Stimulated activated CD4-positive, alpha-beta T cell treated with anti-CD3 and anti-CD28 coated beads, Interleukin-2, amount 100 ng/mL, for 24 hours (primary cell): ENCODE results near the gene ITPR1.

Experiments used
- DNase-seq, 2 donors: peaks; one replicate each; pipeline ENCODE4 v3.0.0-alpha.2; 2020

ITPR1 gene

GRCh38 chr3:4511491-4512262 is 18.5 kb downstream of the ITPR1 start:
- no peak for DNase-seq

- no peak for DNase-seq
Observed at GRCh38 chr3:4512895-4513616, 19.9 kb downstream of the ITPR1 start.

GRCh38 chr3:4514321-4514720 is 21.2 kb downstream of the ITPR1 start:
- no peak for DNase-seq

GRCh38 chr3:4514916-4515315 is 21.8 kb downstream of the ITPR1 start:
- DNase-seq = no peak

- no peak for DNase-seq
Observed at GRCh38 chr3:4515916-4516579, 22.9 kb downstream of the ITPR1 start.

- no peak for DNase-seq
Observed at GRCh38 chr3:4517093-4517492, 23.9 kb downstream of the ITPR1 start.

- DNase-seq = no peak
Observed at GRCh38 chr3:4517643-4518311, 24.6 kb downstream of the ITPR1 start.

- DNase-seq = no peak
Observed at GRCh38 chr3:4520033-4520816, 27.1 kb downstream of the ITPR1 start.

GRCh38 chr3:4522947-4523346 is 29.8 kb downstream of the ITPR1 start:
- no peak for DNase-seq

- DNase-seq = no peak
Observed at GRCh38 chr3:4523710-4524698, 30.9 kb downstream of the ITPR1 start.

- no peak for DNase-seq
Observed at GRCh38 chr3:4525560-4526223, 32.5 kb downstream of the ITPR1 start.

GRCh38 chr3:4528320-4528719 is 35.2 kb downstream of the ITPR1 start:
- no peak for DNase-seq

- no peak for DNase-seq
Observed at GRCh38 chr3:4528819-4529600, 35.9 kb downstream of the ITPR1 start.

GRCh38 chr3:4529876-4530588 is 36.9 kb downstream of the ITPR1 start:
- DNase-seq = no peak

- DNase-seq = no peak
Observed at GRCh38 chr3:4531478-4532025, 38.4 kb downstream of the ITPR1 start.

- no peak for DNase-seq
Observed at GRCh38 chr3:4532535-4533112, 39.5 kb downstream of the ITPR1 start.

GRCh38 chr3:4533489-4534443 is 40.6 kb downstream of the ITPR1 start:
- no peak for DNase-seq
